ENCODE measurements around the gene HDGF.

Gene HDGF

DNA sequence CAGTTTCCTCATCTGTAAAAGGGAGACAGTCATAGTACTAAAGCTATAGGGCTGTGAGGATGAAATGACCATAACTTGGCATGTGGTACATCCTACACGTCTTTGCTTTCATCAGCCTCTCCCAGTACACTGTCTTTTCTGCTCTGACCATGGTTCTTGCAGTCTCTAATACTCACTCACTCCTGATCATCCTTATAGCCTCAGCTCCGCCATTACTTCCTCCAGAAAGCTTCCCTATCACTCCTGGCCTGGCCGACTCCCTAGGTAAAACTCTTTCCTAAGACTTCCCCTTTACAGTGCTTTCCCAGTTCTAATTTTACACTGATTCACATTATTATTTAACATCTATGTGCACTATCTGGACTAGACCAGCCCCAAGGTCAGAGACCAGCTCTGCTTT lies 5.6 kb downstream of the HDGF start:
- DNase-seq: no peak

DNA sequence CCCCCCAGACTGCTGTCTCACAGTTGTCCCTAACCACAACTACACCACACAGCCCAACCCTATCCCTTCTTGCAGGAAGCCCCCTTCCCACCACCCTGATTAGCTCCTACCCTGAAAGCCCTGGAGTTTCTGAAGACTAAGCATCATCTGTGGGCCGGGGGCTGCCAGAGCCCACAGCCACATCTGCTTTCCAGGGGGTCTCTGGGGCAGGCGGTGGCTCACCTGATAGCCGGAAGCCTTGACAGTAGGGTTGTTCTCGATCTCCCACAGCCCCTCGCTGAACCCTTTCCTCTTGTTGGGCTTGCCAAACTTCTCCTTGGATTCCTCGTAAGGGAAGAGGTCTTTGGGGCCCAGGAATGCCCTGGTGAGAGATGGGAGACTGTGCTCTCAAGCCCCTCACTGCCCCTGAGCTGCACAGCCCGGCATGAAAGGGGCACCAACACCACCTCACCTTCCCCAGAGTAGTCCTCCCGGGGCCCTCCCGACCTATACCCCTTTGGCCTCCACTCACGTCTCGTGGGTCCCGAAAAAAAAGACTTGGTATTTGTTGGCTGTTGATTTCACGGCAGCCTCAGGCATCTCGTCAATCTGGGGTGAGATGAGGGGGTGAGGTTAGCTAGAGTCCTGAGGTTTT lies 6.6 kb downstream of the HDGF start:
- DNase-seq: no peak

- DNase-seq: no peak
These were observed 7.1 kb downstream of the HDGF start for GRCh38 chr1:156744344-156744743.

DNA sequence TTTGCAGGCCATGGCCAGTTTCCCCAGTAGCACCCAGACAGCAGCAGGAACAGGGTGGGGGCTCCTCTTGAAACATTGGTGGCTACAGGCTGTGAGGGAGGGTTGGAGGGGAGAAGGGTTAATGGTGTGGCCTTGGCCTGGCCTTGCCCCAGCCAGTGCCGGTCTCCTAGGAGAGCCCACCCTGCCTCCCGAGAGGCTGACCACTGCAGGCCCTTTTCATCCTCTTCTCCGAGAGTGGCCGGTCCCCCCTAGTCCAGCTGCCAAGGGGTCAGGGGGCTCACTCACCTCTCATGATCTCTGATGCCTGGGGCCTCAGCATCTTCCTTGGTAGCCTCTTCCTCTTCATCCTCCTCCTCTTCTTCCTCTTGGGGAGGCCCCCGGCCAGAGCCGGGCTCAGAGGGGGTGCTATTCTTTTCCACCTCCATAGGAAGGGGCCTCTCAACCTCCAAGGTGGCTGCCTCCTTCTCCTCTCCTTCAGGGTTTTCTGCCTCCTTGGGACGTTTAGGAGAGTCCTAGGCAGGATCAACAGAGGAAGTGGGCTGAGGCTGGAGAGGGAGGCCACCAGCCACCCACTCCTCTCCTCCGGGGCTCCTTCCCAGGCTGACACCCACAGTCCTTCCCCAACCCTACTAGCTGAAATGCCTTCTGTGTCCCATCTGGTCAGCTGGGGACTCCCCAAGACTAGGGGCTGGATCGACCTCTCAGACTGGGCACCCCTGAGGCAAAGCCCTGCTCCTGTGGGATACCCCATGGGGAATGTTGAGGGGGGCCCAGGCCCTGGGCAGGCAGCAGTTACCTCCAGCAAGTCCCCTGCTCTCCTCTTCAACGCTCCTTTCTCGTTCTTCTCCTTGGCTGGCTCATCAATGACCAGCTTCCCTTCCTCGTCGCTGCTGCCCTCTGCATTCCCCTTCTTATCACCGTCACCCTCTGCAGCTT lies 7.8 kb downstream of the HDGF start:
- DNase-seq: no peak

DNA sequence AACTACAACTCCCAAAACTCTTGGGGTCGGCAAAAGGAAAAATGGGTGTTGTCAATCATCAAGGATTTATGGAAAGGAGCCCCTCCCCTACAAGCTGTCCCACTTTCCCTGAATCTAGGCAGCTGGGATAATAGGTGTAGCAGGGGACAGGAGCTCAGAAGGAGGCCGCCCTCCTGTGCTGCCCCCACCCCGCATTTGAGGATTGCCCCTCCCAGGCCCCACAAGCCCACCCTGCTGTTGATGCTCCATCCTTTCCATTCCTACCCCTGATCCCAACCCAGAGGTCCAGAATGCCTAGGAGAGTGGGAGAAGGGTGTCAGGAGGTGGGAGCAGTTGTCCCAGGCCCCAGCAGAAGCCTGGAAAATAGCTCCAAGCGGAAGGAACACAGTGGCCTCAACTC lies 8.7 kb downstream of the HDGF start:
- DNase-seq: no peak

GRCh38 chr1:156742017-156742416 lies 9.5 kb downstream of the HDGF start:
- no peak for DNase-seq

DNA sequence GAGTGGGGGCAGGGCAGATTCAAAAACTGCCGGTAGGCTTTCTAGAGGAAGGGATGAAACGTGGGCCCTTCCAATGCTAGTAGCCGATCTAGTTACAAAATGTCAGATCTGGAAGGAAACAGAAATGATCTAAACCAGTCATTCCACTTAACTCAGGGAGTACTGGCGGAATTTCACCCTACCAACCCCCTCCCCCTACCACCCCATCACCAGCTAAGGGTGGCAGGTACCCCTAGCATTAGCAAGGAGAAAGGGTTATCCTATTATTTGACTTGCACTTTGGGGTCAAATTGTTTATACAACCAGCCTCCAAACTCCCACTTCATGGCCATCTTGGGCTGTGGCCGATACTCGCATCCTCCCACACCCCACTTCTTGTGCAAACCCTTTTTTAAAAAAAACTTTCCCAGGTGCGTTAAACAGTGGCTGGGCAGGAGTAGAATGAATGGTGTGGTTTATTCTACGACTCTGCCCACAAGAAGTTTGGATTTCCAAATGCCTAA lies 9.9 kb downstream of the HDGF start:
- no peak for DNase-seq

DNA sequence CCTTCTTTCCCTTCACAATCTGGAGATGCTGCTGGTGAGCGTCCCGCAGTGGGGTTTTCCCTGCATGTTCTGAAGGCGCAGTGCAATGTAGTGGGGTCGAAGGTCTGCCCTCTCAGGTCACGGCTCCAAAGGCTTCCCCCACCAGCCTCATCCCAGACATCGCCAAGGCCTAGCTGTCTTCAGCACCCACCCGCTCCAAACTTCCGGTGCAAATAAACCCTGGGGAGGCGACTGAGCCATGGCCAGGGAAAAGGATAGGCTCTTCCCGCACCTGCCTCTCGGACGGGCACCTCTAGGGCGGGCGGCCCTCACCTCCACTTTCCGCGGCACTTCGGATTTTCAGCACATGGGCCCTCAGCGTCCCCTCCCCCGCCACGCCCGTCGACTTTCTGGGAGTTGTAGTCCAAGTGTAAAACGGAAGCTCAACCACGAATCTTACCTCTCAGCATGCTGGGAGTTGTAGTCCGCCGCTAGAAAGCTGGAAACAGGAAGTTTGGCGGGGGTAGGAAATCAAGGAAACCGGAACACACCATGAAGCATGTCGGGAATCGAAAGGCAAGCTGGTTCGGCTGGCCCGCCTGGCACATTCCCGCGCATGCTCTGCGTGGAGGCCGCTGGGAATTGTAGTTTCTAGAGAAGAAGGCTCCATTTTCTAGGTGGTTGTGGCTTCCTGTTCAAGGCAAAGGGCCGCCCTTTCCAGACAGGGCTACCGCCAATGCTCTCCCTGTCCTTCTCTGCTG lies 10.6 kb downstream of the HDGF start, which contains the start of gene MRPL24:
TSS of gene MRPL24 (minus strand) at position 348 of the 740 bp plus-strand sequence. CDS start 2,384 bp downstream, outside the sequence.
- peak; percentile 99 for DNase-seq

DNA sequence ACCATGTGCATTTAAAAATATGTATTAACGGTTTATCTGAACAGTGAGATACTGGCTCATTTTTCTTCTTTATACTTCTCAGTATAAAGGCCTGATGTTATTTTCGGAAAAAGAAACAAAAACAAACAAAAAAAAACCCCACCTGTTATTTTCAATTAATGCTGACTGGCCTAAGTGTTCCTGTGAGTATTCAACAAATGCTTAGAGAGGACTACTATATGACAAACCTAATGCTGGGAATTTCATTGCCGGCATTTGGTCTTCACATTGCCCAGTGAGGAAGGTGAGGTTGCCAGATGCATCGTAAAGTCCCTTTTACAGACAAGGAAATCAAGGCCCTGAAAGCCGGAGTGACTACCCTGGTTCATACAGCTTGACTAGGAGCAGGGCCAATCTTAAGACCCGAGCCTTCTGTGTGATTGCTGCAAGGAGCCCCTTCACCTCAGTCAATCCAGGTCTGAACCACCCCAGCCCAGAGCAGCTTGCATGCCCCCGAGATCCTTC lies 11.2 kb downstream of the HDGF start:
- no peak for DNase-seq

DNA sequence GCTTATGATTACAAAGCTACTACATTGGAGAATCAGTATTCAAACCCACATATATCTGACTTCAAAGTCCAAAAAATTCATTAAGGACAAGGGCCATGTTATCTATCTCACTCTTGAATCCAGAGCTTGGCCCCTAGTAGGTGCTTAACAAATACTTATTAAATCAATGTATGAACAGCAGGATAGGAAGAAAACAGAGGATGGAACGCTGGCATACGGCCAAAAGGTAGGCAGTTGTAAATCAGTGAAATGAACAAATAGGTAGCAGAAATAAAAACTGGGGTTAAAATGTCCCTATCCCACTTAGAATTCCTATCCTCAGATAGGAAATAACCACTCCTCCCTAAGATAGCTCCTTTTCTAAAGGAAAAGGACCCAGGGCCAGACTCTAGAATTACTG lies 12.6 kb downstream of the HDGF start:
- no peak for DNase-seq

GRCh38 chr1:156738407-156738806 lies 13.1 kb downstream of the HDGF start:
- no peak for DNase-seq

DNA sequence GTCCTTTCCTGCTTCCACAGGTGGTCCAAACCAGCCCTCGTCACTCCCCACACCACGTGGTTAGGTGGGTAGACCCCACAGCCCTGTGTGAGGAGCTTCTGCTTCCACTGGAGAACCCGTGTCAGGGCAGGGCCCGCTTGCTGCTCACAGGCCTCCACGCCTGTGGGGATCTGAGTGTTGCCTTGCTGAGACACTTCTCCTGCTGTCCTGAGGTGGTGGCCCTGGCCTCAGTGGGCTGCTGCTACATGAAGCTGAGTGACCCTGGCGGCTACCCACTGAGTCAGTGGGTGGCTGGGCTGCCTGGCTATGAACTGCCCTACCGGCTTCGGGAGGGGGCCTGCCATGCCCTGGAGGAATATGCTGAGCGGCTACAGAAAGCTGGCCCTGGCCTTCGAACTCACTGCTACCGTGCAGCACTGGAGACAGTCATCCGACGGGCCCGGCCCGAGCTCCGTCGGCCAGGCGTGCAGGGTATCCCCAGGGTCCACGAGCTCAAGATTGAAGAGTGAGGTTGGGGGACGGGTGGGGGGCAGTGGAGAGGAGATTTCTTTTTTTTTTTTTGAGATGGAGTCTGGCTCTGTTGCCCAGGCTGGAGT lies 17.4 kb downstream of the HDGF start:
- no peak for DNase-seq

DNA sequence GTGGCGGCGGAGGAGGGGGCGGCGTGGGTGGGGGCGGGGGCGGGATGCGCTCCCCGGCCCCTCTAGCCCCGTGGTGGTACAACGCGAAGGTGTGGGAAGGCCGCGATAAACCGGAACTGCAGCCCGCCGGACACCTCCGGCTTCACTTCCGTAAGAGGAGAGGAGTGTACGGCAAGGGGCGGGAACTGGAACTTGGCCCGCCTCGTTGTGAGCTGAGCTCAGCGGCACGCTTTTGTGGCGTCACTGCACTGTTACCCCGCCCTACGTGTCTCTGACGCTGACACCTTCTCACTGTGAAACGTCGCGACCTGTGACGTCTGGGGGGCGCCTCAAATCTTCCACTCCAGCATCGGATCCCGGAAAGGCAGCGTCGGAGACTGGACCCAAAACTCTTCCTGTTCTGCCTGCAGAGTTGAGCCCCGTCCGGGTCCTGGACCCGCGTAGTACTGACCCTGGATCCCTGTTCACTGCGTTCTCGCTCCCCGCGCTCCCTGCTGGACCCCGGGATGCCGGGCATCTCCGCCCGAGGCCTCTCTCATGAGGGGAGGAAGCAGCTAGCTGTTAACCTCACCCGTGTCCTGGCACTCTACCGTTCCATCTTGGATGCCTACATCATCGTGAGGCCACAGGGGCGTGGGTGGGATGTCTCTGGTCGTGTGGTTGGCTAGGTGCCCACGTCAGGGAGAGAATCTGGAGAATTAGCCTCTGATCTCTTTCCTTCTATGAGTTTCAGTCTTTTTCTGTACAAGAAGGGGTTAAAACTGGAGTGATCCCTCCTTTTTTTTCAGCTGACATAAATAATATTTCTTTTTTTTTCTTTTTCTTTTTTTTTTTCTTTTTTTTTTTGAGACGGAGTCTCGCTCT lies 22.6 kb downstream of the HDGF start, which contains the start of gene ISG20L2:
TSS of gene ISG20L2 (minus strand) at position 168 of the 864 bp plus-strand sequence. CDS start 1,114 bp downstream, outside the sequence.
- peak; percentile 97 for DNase-seq

DNA sequence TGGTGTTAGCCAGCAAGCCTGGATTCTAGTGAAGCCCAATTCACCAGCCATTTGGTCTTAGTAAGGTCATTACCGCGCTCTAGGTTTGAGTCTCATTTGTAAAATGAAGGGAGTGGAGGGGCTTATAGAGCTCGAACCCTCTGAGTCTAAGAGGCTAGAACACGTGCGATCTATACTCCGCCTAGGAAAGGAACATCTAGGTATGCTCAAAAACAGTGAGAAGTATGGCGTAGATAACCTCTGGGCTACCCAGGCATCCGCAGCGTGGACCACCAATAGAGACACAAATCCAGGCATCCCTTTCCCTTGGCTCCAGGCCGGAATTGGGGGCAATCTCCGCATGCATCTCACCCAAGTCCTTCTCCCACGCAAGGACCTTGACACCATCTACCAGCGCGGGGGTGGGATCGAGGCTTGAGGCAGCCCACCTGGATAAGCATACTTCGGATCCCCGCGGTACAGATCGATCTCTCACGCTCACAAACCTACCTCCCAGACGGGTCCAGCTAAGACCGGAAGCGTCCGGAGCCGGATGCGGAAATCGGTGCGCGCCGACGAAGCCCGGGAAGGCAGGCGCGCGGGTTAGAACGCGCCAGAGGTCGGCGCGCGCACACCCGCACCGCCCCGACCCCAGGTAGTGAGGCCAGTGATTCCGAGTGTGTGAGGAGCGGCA lies 23.4 kb downstream of the HDGF start, which contains the start of gene METTL25B:
TSS of gene METTL25B (plus strand) at position 544 of the 673 bp plus-strand sequence. CDS start 636 bp downstream, outside the sequence.
- DNase-seq: peak; percentile 84

DNA sequence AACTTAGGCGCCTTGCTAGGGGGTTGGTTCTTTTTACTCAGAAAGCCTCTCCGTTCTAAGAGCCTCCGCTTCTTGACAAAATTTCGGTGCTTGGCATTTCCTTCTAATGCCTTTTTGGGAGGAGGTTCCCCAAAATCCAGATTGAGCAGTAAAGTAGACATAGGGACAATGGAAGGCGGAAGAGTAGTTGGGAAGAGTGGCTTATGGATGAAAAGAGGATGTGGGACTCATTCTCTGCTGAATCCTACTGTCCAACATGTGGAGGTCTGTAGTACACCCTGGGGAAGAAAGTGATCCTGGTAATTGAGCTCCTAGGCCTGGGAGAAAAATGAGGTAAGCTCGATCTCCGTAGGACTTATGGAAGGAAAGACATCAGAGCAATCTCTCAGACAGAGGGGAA lies 24.0 kb downstream of the HDGF start:
- DNase-seq: no peak

GRCh38 chr1:156726549-156727226 lies 24.8 kb downstream of the HDGF start:
- peak; percentile 17 for DNase-seq

GRCh38 chr1:156725683-156726280 lies 25.7 kb downstream of the HDGF start:
- DNase-seq: peak; percentile 85

- DNase-seq: no peak
These were observed 29.9 kb downstream of the HDGF start for GRCh38 chr1:156721535-156721934.

DNA sequence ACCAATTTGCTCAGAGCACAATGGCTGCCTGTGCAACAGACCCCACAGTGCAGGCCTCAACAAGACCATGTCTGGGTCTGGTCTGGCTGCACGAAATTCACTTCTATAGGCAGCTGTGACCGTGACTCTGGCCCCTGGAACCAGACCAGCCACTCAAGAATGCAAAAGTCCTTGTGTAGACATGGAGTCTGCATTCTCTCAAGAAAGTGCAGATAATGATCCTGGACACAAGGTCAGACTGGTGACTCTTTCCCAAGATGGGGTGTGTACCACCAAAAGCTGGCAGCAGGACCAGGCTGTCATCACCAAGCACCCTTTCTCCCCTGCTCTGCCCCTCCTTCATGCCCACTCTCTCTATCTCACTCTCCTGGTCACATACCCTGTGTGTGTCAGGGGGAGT lies 30.3 kb downstream of the HDGF start:
- DNase-seq: no peak

DNA sequence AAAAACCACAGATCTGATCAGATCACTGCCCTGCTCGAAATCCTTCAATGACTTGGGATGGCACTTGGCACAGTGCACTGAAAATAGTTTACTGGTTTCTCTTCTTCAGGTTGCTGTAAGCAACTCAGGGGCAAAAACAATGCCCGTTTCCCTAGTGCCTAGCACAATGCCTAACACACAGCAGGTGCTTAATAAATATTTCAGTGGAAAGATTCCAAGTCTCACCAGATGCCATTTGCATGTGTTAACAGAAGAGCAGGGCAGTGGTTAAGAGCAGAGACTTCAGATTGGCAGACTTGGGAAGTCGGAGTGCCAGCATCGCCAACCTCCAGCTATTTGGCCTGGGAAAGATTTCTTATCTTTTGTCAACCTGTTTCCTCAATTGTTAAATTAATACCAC lies 34.1 kb downstream of the HDGF start:
- peak; percentile 10 for DNase-seq

Measured in DMS79 treated with DMSO at 0.1 percent for 48 hours (cell line).